Stomach smooth muscle (tissue), 2 donors: Measurements from ENCODE around the gene RUFY3.
"Not testable (repeated sequence)": the region's sequence is repeated elsewhere in the genome, so short reads cannot be mapped to it uniquely, and the experiment has no call there.

Experiments used
- H3K27ac ChIP-seq: one replicate; pipeline ENCODE4 v1.7.0; 2013; ENCODE audit warnings: mild to moderate bottlenecking, low read length, inconsistent platforms
- H3K27me3 ChIP-seq, 2 donors: one replicate each; pipeline ENCODE4 v1.7.0; 2013; ENCODE audit warnings: low read length in 2 of 2; ENCODE audit not compliant: insufficient read depth in 2 of 2, control insufficient read depth in 1 of 2
- H3K36me3 ChIP-seq, 2 donors: one replicate each; pipeline ENCODE4 v1.7.0; 2013; ENCODE audit warnings: low read length in 2 of 2; ENCODE audit not compliant: control insufficient read depth in 2 of 2, insufficient read depth in 2 of 2
- H3K4me1 ChIP-seq: one replicate; pipeline ENCODE4 v1.7.0; 2013; ENCODE audit warnings: low read length; ENCODE audit not compliant: control insufficient read depth, insufficient read depth
- H3K4me3 ChIP-seq, 2 donors: one replicate each; pipeline ENCODE4 v1.7.0; 2013; ENCODE audit warnings: low read length in 2 of 2
- H3K9ac ChIP-seq, 2 donors: one replicate each; pipeline ENCODE4 v1.7.0; 2013; ENCODE audit warnings: low read length in 2 of 2, mild to moderate bottlenecking in 1 of 2
- H3K9me3 ChIP-seq, 2 donors: one replicate each; pipeline ENCODE4 v1.7.0; 2013; ENCODE audit warnings: low read length in 2 of 2; ENCODE audit not compliant: control insufficient read depth in 2 of 2
- donor health status: healthy.
- donor health status: Pancreatic carcinoma.

Gene RUFY3

DNA sequence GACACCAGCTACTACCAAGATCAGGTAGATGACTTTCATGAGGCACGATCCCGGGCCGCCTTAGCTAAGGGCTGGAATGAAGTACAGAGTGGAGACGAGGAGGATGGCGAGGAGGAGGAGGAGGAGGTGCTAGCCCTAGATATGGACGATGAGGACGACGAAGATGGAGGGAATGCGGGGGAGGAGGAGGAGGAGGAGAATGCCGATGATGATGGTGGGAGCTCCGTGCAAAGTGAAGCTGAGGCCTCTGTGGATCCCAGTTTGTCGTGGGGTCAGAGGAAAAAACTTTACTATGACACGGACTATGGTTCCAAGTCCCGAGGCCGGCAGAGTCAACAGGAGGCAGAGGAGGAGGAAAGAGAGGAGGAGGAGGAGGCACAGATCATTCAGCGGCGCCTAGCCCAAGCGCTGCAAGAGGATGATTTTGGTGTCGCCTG is 33.0 kb upstream of the RUFY3 start:
- Histone ChIP-seq H3K36me3 (no peaks in the 10 kb centered on the region), H3K4me3 (peak overlapping the region; percentile 98 to 100), H3K9me3 (no peaks in the 10 kb centered on the region), H3K9ac (peak overlapping the region; percentile 96 to 99), H3K27me3 (no peaks in the 10 kb centered on the region), H3K4me1 (peaks cover 18% of the 10 kb centered on the region), H3K27ac (peak overlapping the region; percentile 97)

GRCh38 chr4:70691661-70692060 is 30.1 kb upstream of the RUFY3 start:
- Histone ChIP-seq H3K4me3 (no peak overlapping the region), H3K4me1 (peaks cover 18% of the 10 kb centered on the region), H3K27me3 (no peaks in the 10 kb centered on the region), H3K9me3 (no peaks in the 10 kb centered on the region), H3K9ac (no peak overlapping the region), H3K36me3 (no peaks in the 10 kb centered on the region), H3K27ac (no peak overlapping the region)

DNA sequence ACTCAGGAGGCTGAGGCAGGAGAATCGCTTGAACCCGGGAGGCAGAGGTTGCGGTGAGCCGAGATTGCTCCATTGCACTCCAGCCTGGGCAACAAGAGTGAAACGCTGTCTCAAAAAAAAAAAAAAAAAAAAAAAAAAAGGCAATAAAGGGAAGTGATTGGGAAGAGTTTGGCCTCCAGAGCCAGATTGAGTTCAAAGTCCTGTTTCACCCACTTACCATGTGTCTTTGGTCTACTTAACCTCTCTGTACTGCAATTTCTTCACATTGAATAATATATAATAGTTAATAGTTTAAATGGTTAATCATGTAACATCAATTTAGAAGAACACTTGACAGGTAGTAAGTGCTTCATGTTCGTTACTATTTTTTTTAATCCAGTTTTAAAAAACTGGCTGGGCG is 27.1 kb upstream of the RUFY3 start:
- H3K27me3 ChIP-seq, H3K36me3 ChIP-seq, H3K27ac ChIP-seq, H3K9me3 ChIP-seq, H3K4me3 ChIP-seq, H3K9ac ChIP-seq, H3K4me1 ChIP-seq: not testable (repeated sequence)

DNA sequence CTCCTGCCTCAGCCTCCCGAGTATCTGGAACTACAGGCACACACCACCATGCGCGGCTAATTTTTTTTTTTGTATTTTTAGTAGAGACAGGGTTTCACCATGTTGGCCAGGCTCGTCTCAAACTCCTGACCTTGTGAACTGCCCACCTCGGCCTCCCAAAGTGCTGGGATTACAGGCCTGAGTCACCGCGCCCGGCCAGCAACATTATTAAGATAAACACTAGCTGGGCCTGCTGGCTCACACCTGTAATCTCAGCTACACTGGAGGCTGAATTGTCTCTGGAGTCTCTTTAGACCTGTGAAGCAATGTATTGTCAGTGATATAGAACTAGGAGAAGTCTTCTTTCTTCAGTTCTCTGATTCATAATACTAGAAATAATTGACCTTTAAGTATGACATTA is 23.3 kb upstream of the RUFY3 start:
- not testable (repeated sequence) for H3K9ac ChIP-seq, H3K27me3 ChIP-seq, H3K4me3 ChIP-seq, H3K36me3 ChIP-seq, H3K9me3 ChIP-seq, H3K4me1 ChIP-seq, H3K27ac ChIP-seq

DNA sequence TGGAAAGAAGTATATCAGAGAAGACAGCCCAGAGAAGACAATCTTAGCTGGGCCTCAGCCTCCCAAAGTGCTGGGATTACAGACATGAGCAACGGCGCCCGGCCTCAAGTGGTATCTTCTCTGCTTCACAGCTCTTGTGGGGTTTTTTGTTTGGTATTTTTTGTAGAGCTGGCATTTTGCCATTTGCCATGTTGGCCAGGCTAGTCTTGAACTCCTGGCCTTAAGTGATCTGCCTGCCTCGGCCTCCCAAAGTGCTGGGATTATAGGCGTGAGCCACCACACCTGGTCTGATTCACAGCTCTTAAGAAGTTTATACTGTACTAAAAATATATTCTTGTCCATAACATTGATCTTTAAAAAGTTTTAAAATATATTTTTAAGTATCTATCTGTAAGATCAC is 21.1 kb upstream of the RUFY3 start:
- Histone ChIP-seq H3K27me3 (no peaks in the 10 kb centered on the region), H3K4me3 (no peak overlapping the region), H3K9ac (no peak overlapping the region), H3K4me1 (peaks cover 5% of the 10 kb centered on the region), H3K27ac (no peak overlapping the region), H3K9me3 (no peaks in the 10 kb centered on the region), H3K36me3 (no peaks in the 10 kb centered on the region)

GRCh38 chr4:70701271-70701670 is 20.5 kb upstream of the RUFY3 start:
- H3K9ac ChIP-seq: no peak overlapping the region
- H3K27ac ChIP-seq: no peak overlapping the region
- H3K9me3 ChIP-seq: no peaks in the 10 kb centered on the region
- H3K27me3 ChIP-seq: no peaks in the 10 kb centered on the region
- peaks cover 11% of the 10 kb centered on the region for H3K4me1 ChIP-seq
- no peak overlapping the region for H3K4me3 ChIP-seq
- H3K36me3 ChIP-seq: no peaks in the 10 kb centered on the region

DNA sequence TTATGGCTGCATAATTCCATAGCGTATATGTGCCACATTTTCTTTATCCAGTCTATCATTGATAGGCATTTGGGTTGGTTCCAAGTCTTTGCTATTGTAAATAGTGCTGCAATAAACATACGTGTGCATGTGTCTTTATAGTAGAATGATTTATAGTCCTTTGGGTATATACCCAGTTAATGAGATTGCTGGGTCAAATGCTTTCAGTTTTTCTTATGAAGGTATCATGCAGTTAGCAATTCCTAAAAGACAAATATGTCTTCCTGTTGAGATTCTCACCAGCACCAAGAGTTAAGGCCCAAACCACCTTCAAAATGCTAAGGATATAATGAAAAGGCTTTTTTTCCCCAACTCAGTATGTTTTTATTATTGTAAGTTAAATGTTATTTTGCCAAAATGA is 19.2 kb upstream of the RUFY3 start:
- H3K36me3 ChIP-seq, H3K27ac ChIP-seq, H3K27me3 ChIP-seq, H3K9ac ChIP-seq, H3K9me3 ChIP-seq, H3K4me3 ChIP-seq: not testable (repeated sequence)
- H3K4me1 ChIP-seq: peaks cover 19% of the 10 kb centered on the region

DNA sequence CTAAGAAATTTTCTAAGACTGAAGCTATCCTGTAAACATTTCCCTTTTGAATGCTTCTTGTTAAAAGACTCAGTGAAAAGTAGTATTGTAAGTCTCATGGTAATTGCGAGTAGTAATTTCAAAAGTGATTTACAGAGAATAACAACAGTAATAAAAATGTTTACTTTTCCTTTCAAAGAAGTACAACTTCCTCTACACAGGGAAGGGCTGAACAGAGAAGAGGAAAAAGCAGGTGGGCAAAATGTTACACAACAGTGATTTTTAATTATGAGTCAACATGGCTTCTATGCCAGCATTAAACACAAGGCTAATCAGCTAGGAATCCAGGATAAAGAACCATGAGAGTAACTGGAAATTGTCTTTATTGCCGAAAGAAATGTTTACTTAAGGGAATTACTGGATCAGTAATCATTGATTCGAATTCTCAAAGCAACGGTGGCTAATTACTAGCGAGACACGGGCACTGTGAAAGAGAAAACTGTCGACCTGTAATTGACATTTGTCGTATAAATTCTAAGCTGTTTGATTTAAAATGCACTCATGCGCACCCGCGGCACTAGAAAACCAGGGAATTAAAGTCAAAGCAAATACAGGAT is 18.0 kb upstream of the RUFY3 start:
- Histone ChIP-seq H3K9me3 (no peaks in the 10 kb centered on the region), H3K4me3 (peak overlapping the region; percentile 42 to 79), H3K36me3 (no peaks in the 10 kb centered on the region), H3K27me3 (no peaks in the 10 kb centered on the region), H3K9ac (peak overlapping the region; percentile 67 to 82), H3K4me1 (peaks cover 19% of the 10 kb centered on the region), H3K27ac (peak overlapping the region; percentile 86)

DNA sequence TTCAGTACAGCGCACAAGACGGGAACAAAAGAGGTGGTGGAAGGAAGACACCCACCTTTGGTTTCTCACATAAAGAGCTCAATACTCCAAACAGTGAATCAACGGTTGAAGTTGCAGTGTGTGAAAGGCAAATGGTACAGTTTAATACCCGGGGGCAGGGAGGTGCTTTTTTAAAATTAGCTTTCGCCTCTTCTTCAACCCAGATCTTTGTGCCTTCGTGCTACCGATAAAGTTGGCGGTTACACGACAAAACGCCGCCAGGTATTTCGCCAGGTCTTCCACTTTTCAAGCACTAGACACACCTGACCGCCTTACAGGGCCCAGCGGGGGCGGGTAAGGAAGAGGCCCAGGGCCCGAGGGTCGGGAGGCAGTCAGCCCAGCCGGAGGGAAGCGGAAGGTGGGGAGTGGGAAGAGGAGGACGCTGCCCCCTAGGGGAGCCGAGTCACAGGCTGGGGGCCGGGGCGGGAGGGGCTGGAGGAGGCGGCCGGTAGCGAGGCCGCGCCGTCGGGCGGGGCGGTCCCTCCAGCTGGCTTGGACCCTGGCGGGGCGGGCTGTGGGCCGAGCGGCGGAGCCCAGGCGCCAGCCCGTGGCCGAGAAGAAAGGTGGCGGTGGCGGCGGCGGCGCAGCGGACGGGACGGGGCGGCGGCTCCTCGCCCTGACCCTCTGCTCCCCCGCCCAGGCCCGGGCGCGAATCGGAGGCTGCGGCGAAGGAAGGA is 17.4 kb upstream of the RUFY3 start:
- Histone ChIP-seq H3K27ac (peak overlapping the region; percentile 86), H3K9me3 (no peaks in the 10 kb centered on the region), H3K36me3 (no peaks in the 10 kb centered on the region), H3K9ac (peak overlapping the region; percentile 67 to 82), H3K4me1 (peaks cover 19% of the 10 kb centered on the region), H3K4me3 (peak overlapping the region; percentile 42 to 79), H3K27me3 (no peaks in the 10 kb centered on the region)

- H3K9me3 ChIP-seq: no peaks in the 10 kb centered on the region
- no peaks in the 10 kb centered on the region for H3K36me3 ChIP-seq
- peak overlapping the region; percentile 86 for H3K27ac ChIP-seq
- no peaks in the 10 kb centered on the region for H3K27me3 ChIP-seq
- H3K4me1 ChIP-seq: peaks cover 19% of the 10 kb centered on the region
- peak overlapping the region in 1 of 2 donors; percentile 67 for H3K9ac ChIP-seq
- peak overlapping the region; percentile 42 to 79 for H3K4me3 ChIP-seq
These were observed 16.9 kb upstream of the RUFY3 start for GRCh38 chr4:70704931-70705182.

DNA sequence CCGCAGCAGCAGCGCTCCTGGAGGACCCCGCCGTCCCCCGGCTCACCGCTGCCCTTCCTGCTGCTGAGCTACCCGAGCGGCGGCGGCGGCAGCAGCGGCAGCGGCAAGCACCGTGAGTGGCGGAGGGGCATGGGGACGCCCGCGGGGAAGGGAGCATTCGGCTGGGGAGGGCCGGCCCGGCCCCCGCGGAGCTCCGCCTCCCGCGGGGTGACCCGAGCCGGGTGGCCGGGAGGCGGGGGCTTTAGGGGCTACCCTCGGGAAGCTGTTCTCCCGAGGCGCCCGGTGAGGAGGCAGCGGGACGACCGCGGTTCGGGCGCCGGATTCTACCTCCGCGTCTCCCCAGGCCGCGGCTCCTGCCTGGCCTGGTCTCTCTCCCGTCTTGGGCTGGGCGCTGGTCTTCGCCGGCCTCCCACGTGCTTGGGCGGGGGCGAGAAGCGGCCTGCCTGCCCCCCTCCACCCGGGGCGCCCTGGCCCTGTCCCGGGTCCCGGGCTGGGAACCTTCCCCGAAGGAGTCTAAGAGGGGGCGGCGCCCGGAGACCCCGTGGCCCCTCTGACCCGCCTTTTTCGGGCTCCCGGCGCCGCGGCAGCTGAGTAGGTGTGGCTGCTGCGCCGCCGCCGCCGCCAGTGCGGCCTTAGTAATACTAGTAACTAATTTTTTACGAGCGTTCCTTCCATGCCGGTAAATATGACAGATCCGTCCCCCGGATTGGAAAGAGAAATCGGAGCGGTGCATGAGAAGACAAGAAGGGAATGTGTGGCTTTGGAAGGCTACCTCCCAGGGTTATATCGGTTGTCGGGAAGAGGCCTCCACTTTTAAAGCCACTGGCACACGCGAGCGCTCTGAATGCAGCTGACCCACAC is 16.4 kb upstream of the RUFY3 start:
- Histone ChIP-seq H3K4me3 (peak overlapping the region; percentile 79 to 90), H3K36me3 (no peaks in the 10 kb centered on the region), H3K27ac (peak overlapping the region; percentile 86)

More for the DNA sequence above, 16.4 kb upstream of the RUFY3 start:
- H3K9me3 ChIP-seq: no peaks in the 10 kb centered on the region
- H3K4me1 ChIP-seq: peaks cover 19% of the 10 kb centered on the region
- H3K27me3 ChIP-seq: no peaks in the 10 kb centered on the region
- peak overlapping the region; percentile 67 to 87 for H3K9ac ChIP-seq
